ENCODE data around the gene AATK. TPM values are rescaled to one million over a fixed set of nuclear protein-coding genes. Genes with fewer than 3 reads are reported as not detected.

Gene AATK
- total and polyA plus RNA-seq, 10 of the 15 experiments (the other 5 are each of a cell fraction or from before 2014, with no cell fraction given), result 0.04 TPM; not detected in 9

- TF ChIP-seq RELB (IDR thresholded peaks at IDR 0.05; ENCODE audit: low read depth) (no peak), CREB1 (IDR thresholded peaks at IDR 0.05; ENCODE audit: low read depth) (no peak), SREBF2 (IDR thresholded peaks at IDR 0.05; ENCODE audit: low read length) (no peak), TCF7 (IDR thresholded peaks at IDR 0.05; ENCODE audit: borderline replicate concordance) (no peak)
These were observed 12.6 kb downstream of the AATK start (continued) for GRCh38 chr17:81153340-81153803.

GRCh38 chr17:81152288-81152828 lies 13.7 kb downstream of the AATK start:
- no peak overlapping the region for H3K9ac ChIP-seq (ENCODE audit: control insufficient read depth, insufficient read depth, low read length)
- H3K9me3 ChIP-seq (replicated peaks; ENCODE audit: control insufficient read depth, insufficient read depth, low read length), result no peaks in the 10 kb centered on the region
- FAIRE-seq, result no peak
- ChIA-PET RAD21 (ENCODE audit: unreplicated experiment) (no interaction called here), CTCF (no interaction called here), POLR2A (no interaction called here), SMC1A (ENCODE audit: uncharacterized antibody, unreplicated experiment) (no interaction called here)
- no peaks in the 10 kb centered on the region for H4K20me1 ChIP-seq (ENCODE audit: control insufficient read depth, insufficient read depth)
- in situ Hi-C loops (cut with MboI) (no loop called here), intact Hi-C loops (cut with micrococcal nuclease; ENCODE audit: unreplicated experiment) (no loop called here)
- TF ChIP-seq MEF2A (IDR thresholded peaks at IDR 0.05; ENCODE audit: insufficient read depth, low read depth, low read length) (no peak), NRF1 (conservative IDR thresholded peaks at IDR 0.05; ENCODE audit: low read depth, low read length) (no peak), NFIC (IDR thresholded peaks at IDR 0.05; ENCODE audit: low read depth, low read length) (no peak), TCF3 (IDR thresholded peaks at IDR 0.05; ENCODE audit: borderline replicate concordance, insufficient read depth, low read depth, low read length) (no peak), CBFB (IDR thresholded peaks at IDR 0.05; ENCODE audit: low read depth) (no peak)
- no peak overlapping the region for H2AFZ ChIP-seq (ENCODE audit: control insufficient read depth, low read depth, low read length)
- no peak for DNase-seq (ENCODE audit: low read depth, low spot score)
- no peak overlapping the region for H3K27ac ChIP-seq (ENCODE audit: control insufficient read depth, insufficient read depth)
- no peak overlapping the region for H3K4me2 ChIP-seq (ENCODE audit: control insufficient read depth, insufficient read depth)
- WGBS (ENCODE audit: insufficient coverage, insufficient replicate concordance, low lambda C conversion rate, missing lambda C conversion rate), result 24% methylated on average over 8 of the region's 8 CpGs
- BruUV-seq (replicated peaks), result no TSS peak
- no peaks in the 10 kb centered on the region for H3K79me2 ChIP-seq (ENCODE audit: control insufficient read depth, insufficient read depth, low read length)
- no peak for ATAC-seq
- no peaks in the 10 kb centered on the region for H3K36me3 ChIP-seq (ENCODE audit: control insufficient read depth in 2 of 2, insufficient read depth in 2 of 2, low read length in 1 of 2)
- no peak overlapping the region for H3K4me3 ChIP-seq
- no peaks in the 10 kb centered on the region for H3K27me3 ChIP-seq (replicated peaks in 1 of 2; ENCODE audit: control insufficient read depth in 2 of 2, insufficient read depth in 2 of 2, low read length in 1 of 2)
- H3K4me1 ChIP-seq (ENCODE audit: control insufficient read depth, insufficient read depth, low read length), result no peaks in the 10 kb centered on the region

Data from GM12878 (cell line).